Neural cell (in vitro differentiated cells): Measurements from ENCODE around the gene OR2H2.

ENCODE experiments used
- EZH2 ChIP-seq: fragments of 200-600, 300-800 bp; shearing (Covaris generic), sonication (generic); IDR thresholded peaks from 2 replicates; pipeline ENCODE4 v1.6.1; 2014; ENCODE audit warnings: antibody characterized with exemption, low read length, borderline replicate concordance, mild to moderate bottlenecking; ENCODE audit not compliant: insufficient read depth, poor library complexity, severe bottlenecking
- POLR2AphosphoS5 ChIP-seq: IDR thresholded peaks from 2 replicates; pipeline ENCODE4 v1.6.1; 2012
- SMC3 ChIP-seq: fragments of 450-650 bp; conservative IDR thresholded peaks from 2 replicates; pipeline ENCODE4 v1.6.1; 2014; ENCODE audit warnings: antibody characterized with exemption, mild to moderate bottlenecking, moderate library complexity; ENCODE audit not compliant: poor library complexity
- TF ChIP-seq, protein P1 (sequence below): fragments of 450-650 bp; IDR thresholded peaks from 2 replicates; pipeline ENCODE4 v1.5.1; 2014; ENCODE audit warnings: antibody characterized with exemption, mild to moderate bottlenecking, moderate library complexity; ENCODE audit not compliant: poor library complexity, severe bottlenecking
- TF ChIP-seq, protein P2 (sequence below): IDR thresholded peaks from 2 replicates; pipeline ENCODE4 v1.6.1; 2012; ENCODE audit warnings: borderline replicate concordance

GRCh38 chr6:29619578-29620160 is 34.7 kb downstream of the OR2H2 start:
- TF ChIP-seq POLR2AphosphoS5 (no peak), SMC3 (no peak), EZH2 (no peak)
- TF ChIP-seq, protein P1, sequence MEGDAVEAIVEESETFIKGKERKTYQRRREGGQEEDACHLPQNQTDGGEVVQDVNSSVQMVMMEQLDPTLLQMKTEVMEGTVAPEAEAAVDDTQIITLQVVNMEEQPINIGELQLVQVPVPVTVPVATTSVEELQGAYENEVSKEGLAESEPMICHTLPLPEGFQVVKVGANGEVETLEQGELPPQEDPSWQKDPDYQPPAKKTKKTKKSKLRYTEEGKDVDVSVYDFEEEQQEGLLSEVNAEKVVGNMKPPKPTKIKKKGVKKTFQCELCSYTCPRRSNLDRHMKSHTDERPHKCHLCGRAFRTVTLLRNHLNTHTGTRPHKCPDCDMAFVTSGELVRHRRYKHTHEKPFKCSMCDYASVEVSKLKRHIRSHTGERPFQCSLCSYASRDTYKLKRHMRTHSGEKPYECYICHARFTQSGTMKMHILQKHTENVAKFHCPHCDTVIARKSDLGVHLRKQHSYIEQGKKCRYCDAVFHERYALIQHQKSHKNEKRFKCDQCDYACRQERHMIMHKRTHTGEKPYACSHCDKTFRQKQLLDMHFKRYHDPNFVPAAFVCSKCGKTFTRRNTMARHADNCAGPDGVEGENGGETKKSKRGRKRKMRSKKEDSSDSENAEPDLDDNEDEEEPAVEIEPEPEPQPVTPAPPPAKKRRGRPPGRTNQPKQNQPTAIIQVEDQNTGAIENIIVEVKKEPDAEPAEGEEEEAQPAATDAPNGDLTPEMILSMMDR, result no peak
- TF ChIP-seq, protein P2, sequence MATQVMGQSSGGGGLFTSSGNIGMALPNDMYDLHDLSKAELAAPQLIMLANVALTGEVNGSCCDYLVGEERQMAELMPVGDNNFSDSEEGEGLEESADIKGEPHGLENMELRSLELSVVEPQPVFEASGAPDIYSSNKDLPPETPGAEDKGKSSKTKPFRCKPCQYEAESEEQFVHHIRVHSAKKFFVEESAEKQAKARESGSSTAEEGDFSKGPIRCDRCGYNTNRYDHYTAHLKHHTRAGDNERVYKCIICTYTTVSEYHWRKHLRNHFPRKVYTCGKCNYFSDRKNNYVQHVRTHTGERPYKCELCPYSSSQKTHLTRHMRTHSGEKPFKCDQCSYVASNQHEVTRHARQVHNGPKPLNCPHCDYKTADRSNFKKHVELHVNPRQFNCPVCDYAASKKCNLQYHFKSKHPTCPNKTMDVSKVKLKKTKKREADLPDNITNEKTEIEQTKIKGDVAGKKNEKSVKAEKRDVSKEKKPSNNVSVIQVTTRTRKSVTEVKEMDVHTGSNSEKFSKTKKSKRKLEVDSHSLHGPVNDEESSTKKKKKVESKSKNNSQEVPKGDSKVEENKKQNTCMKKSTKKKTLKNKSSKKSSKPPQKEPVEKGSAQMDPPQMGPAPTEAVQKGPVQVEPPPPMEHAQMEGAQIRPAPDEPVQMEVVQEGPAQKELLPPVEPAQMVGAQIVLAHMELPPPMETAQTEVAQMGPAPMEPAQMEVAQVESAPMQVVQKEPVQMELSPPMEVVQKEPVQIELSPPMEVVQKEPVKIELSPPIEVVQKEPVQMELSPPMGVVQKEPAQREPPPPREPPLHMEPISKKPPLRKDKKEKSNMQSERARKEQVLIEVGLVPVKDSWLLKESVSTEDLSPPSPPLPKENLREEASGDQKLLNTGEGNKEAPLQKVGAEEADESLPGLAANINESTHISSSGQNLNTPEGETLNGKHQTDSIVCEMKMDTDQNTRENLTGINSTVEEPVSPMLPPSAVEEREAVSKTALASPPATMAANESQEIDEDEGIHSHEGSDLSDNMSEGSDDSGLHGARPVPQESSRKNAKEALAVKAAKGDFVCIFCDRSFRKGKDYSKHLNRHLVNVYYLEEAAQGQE, result no peak
